Left forelimb (tissue), 1 donor: ENCODE measurements around the gene TNNT2.

Source experiments
- DNase-seq: peaks from one replicate; pipeline ENCODE4 v3.0.0-alpha.2; 2018; ENCODE audit warnings: low spot score

The TNNT2 gene

GRCh38 chr1:201356701-201357100 lies 20.8 kb downstream of the TNNT2 start:
- DNase-seq, result no peak

- no peak for DNase-seq
These were observed 21.2 kb downstream of the TNNT2 start for GRCh38 chr1:201356236-201356635.

GRCh38 chr1:201355471-201355870 lies 22.0 kb downstream of the TNNT2 start:
- DNase-seq, result no peak

GRCh38 chr1:201354901-201355295 lies 22.6 kb downstream of the TNNT2 start:
- no peak for DNase-seq

GRCh38 chr1:201354151-201354900 lies 23.2 kb downstream of the TNNT2 start:
- no peak for DNase-seq

- DNase-seq, result no peak
These were observed 24.1 kb downstream of the TNNT2 start for GRCh38 chr1:201353186-201353940.

GRCh38 chr1:201351617-201352016 lies 25.9 kb downstream of the TNNT2 start:
- DNase-seq, result no peak

- DNase-seq, result no peak
These were observed 26.6 kb downstream of the TNNT2 start for GRCh38 chr1:201350884-201351283.

GRCh38 chr1:201350361-201350725 lies 27.1 kb downstream of the TNNT2 start:
- DNase-seq, result no peak

GRCh38 chr1:201349092-201349491 lies 28.4 kb downstream of the TNNT2 start:
- DNase-seq, result no peak

GRCh38 chr1:201348211-201348566 lies 29.3 kb downstream of the TNNT2 start:
- no peak for DNase-seq

GRCh38 chr1:201347498-201348210 lies 29.8 kb downstream of the TNNT2 start:
- no peak for DNase-seq

- DNase-seq, result no peak
These were observed 30.5 kb downstream of the TNNT2 start for GRCh38 chr1:201346987-201347386.

GRCh38 chr1:201346337-201346939 lies 31.0 kb downstream of the TNNT2 start:
- DNase-seq, result no peak

- no peak for DNase-seq
These were observed 32.5 kb downstream of the TNNT2 start for GRCh38 chr1:201345081-201345355.

- DNase-seq, result no peak
These were observed 33.0 kb downstream of the TNNT2 start for GRCh38 chr1:201344206-201345080.

- DNase-seq, result no peak
These were observed 36.1 kb downstream of the TNNT2 start for GRCh38 chr1:201341377-201341776.

GRCh38 chr1:201336711-201337450 lies 40.6 kb downstream of the TNNT2 start:
- DNase-seq, result no peak

GRCh38 chr1:201335901-201336300 lies 41.6 kb downstream of the TNNT2 start:
- DNase-seq, result no peak

GRCh38 chr1:201335174-201335870 lies 42.2 kb downstream of the TNNT2 start:
- no peak for DNase-seq
